Stimulated activated CD4-positive, alpha-beta T cell treated with anti-CD3 and anti-CD28 coated beads, Interleukin-4, amount 100 ng/mL, for 1 hour (primary cell): ENCODE data around the gene CNPPD1.

Source experiments
- DNase-seq: peaks from one replicate; pipeline ENCODE4 v3.0.0-alpha.2; 2020

The CNPPD1 gene

DNA sequence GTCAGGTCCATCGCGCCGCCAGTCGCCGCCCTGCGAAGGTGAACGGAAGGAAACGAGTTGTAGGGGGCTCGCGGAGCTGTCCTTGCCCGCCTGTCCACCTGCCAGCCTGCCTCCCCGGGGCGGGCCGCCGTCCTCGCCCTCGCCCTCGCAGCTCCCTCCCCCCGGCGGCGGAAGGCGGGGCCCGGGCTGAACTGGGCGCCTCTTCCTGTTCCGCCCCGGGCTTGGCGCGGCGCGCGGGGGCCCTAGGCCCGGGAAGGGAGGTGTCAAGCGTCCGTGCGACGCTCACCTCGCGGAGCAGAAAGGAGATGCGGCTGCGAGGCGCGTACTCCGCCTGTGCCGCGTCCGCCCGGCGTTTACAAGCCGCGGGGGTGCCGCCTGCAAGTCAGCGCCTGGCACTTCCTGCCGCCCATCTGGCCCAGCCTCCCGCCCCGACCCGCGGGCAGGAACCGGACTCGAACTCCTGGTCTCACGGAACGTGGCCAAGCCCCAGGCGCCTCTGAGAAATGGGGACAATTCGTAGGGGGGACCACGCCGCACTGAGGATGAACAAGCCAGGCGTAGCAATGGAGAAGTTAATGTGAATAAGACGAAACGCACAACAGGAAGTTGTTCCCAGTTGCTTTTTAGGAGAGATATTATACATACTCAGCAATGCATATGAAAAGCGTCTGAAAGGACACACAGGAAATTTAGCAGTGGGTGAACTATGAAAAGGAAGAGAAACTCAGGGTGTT is at the start of gene CNPPD1:
TSS of gene CNPPD1 (minus strand) at position 108 of the 734 bp plus-strand sequence. CDS start at position 11, 97 bp downstream.
- peak; percentile 88 for DNase-seq

- no peak for DNase-seq
These were observed 48.6 kb upstream of the CNPPD1 start for GRCh38 chr2:219225350-219225749.

GRCh38 chr2:219223831-219224610 is 47.3 kb upstream of the CNPPD1 start:
- no peak for DNase-seq

DNA sequence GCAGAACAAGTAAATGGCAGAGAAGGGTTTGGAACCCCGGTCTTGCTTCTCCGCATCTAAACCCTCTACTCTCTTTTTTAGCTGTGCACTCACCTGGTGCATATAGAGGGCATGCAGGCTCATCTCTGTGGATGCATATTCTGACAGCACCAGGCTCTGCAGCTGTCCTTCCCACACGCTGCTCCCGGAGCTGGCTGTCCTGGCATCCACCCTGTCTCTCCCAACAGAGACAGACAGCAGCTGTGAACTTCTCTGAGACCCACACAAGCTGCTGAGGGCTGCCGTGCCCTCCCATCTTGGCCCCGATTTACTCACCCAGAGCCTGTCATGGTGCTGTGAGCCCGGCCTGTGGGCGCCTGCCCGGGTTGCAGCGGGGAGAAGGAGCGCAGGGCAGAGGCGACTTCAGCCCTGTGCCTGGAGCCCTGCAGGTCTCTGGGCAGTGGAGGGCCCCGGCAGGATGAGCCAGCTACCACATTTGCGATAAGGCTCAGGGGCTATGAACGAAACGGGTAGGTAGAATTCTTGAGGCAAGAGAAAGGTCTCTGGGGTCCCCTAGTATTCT is 45.3 kb upstream of the CNPPD1 start:
- DNase-seq: no peak

GRCh38 chr2:219220652-219221402 is 44.1 kb upstream of the CNPPD1 start:
- DNase-seq: no peak

DNA sequence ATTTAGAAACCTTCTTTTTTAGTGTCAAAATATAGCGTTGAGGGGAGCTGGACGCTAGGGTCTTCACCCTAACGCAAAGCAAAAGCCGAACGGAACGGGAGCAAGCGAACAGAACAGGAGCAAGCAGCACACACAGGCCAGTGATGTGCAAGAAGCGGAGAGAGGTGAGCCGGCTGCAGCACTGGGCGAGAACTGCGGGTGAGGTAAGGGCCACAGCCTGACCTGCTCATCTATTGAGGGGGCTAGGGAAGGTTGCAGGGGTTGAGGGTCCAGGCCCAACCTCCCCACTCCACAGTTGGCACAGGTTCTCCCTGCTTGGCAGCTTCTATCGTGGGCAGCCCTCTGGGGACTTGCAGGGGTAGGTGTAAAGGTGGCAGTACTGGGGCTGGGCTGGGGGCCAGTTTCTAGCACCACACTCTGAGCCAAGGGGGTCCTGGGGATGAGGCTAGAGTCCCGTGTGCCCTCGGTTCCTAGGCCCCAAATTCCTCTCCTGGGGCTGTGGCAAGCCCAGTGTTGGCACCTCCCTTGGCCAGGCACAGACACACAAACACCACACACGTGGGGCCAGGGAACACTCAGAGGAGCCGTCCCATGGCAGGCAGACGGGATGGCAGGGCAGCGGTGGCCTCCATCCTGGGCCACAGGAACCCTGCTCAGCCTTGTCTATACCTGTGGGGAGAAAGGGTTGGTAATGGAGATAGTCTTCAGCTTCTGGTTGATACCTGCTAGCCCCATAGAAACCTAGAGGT is 43.2 kb upstream of the CNPPD1 start:
- DNase-seq: no peak

DNA sequence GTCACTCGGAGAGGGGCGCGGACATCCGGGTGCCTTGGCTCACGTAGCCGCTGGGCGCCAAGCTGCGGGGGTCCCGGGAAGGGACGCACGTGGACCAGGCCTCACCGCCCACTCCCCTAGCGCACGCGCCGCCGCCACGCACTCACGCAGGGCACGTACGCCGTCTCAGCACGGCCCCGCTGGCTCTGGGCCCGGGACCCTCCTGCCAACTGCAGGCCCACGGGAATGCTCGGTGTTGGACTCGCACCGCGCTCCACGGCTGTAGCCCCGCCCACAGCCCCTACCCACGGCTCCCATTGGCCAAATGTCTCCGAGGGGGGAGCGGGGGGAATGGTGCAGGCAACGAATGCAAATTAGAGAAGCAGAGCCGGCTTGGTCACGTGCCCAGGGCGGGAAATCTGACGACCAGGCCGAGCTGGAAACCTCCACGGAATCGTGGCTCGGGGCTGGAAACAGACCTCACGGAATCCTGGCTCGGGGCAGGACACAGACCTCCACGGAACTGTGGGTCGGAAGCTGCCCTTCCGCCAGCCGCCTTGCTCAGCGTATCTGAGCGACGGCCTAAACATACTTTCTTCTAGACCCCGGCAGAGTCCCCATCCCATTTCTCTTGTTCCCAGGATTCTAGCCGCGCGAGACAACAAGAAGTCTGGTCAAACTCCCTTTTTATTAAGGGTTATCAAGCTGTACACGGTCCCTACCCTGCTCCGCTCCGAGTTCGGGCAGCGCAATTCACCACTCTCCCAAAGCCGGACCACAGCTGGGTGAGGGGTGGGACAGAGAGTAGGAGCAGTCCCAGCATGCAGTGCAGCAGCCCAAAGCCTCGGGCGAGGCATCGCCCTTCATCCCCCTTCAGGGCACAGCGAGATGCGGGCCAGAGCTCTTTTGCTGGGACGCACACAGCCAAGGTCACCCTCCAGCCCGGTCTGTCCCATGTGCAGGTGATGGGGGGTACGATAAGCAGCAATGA is 42.3 kb upstream of the CNPPD1 start, which contains the start of gene ABCB6:
TSS of gene ABCB6 (minus strand) at position 227 of the 970 bp plus-strand sequence. CDS start 285 bp downstream, outside the sequence.
- peak; percentile 92 for DNase-seq

GRCh38 chr2:219218217-219218731 is 41.5 kb upstream of the CNPPD1 start:
- DNase-seq: no peak

DNA sequence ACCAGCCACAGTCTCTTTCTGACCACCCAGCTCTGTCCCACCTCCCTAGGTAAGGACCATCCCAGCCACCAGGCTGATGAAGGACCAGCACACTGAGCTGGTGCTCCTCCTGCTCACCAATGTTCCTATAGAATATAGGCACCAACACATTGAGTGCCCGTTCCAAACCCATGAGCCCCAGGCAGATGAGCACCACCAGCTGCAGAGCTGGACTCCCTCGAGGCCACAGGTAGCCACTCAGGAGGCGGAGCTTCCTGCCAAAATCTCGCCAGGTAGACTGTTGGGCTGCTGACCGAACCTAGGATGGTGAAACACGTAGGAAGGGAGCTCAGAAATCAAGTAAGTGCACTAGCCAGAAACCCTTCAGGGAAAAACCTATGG is 39.8 kb upstream of the CNPPD1 start:
- no peak for DNase-seq

GRCh38 chr2:219215871-219216534 is 39.3 kb upstream of the CNPPD1 start:
- no peak for DNase-seq

GRCh38 chr2:219214786-219215185 is 38.1 kb upstream of the CNPPD1 start:
- no peak for DNase-seq

- DNase-seq: no peak
These were observed 37.4 kb upstream of the CNPPD1 start for GRCh38 chr2:219214141-219214540.

GRCh38 chr2:219213486-219214071 is 36.9 kb upstream of the CNPPD1 start:
- no peak for DNase-seq

DNA sequence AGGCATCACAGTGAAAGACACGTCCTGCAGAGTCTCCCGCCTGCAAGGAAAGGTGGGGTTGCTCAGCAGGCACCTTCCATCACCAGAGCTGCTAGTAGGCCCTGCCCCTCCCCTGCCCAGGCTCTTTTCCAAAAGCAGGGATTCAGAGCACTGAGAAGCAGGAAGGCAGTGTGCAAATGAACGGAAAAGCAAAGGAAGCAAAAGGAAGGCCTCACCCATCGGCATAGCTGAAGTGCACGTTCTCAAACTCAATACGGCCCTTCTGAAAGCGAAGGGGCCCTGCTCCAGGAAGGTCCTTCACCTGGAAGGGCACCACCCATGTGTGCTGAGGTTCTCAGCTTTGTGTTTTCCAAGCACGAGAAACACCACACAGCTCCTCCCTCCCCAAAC is 36.3 kb upstream of the CNPPD1 start:
- DNase-seq: no peak

GRCh38 chr2:219210886-219211362 is 34.2 kb upstream of the CNPPD1 start:
- no peak for DNase-seq

DNA sequence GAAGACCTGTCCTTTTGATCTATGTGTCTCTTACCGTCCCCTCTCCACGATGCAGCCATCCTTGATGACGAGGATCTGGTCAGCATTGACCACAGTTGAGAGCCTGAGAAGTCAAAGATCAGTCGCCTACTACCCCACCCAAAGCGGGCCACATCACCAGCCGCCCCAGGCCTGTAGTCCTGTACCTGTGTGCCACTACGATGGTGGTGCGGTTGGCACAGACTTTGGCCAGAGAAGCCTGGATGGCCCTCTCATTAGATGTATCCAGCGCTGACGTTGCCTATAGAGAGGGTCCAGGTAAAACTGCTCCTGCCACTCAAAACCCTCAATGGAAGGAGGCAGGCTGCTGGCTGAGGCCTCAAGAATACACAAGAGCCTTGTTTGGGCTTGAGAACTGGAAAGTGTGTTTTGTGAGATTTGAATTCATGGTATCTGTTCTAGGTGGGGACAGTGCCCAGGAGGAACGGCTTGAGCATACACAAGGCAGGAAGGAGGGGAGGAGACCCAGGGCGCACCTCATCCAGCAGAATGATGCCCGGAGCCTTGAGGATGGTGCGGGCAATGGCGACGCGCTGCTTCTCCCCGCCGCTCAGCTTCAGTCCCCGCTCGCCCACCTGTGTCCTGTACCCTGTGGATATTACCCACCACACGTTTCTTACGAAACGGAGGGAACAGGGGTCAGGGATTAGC is 33.6 kb upstream of the CNPPD1 start:
- DNase-seq: no peak

DNA sequence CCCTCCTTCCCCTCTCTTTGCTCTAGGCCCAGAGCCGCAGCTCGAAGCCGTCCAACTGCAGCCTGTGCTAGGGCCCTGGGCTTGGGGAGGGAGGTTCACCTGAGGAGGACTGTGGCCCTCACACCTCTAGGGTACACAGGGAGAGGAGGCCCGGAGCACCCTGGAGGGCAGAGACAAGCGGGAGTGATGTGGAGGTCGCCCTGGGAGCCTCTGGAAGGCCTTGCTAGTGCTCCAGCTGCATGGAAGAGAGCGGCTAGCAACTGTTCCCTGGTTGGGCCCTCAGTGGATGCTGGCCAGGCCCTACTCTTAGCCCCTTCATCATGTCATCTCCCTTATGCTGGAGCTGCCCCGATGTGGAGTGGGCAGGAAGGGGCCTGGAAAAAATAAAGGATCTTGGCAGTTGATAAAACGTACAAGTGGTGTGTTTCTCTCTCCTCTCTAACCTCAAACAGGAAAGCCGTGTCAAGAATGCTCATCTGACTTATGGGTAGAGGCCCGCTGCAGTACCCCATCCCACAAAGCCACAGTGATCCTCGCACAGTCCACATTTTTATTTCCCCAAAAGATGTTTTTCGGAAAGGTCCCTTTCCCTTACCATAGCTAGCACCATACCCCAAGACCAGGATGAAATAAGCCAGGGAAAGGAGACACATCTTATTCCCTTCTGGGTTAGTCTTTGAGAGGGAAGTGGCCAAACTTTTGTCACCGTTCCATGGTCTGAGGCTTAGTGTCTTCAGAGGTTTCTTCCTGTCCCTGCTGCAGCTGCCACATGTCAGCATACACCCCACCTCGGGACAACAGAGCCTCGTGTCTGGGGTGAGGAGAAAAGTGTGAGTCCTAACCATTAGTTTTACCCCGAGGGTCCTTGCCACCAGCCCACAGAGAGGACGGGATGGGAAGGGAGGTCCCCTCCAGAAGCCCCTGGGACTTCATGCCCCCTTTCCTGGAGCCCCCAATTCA is 32.8 kb upstream of the CNPPD1 start:
- DNase-seq: no peak
